Astrocyte of the cerebellum (primary cell): Measurements from ENCODE around the gene S100A9.

ENCODE experiments used
- DNase-seq: peaks from one replicate; pipeline ENCODE4 v3.0.0-alpha.2; 2011; ENCODE audit warnings: low read depth
- H3K4me3 ChIP-seq: 2 replicates; pipeline ENCODE4 v1.5.1; 2011; ENCODE audit warnings: mild to moderate bottlenecking, low read depth, low read length, moderate library complexity
- CTCF ChIP-seq: IDR thresholded peaks from 2 replicates; pipeline ENCODE4 v1.5.1; 2012; ENCODE audit warnings: low read length, low read depth, moderate library complexity, mild to moderate bottlenecking; ENCODE audit errors: missing control alignments
- in situ Hi-C: cut with HindIII; loops from 2 replicates; pipeline ENCODE4 v1.10.0; 2017; ENCODE audit warnings: low sequenced_read_pairs

Gene S100A9

DNA sequence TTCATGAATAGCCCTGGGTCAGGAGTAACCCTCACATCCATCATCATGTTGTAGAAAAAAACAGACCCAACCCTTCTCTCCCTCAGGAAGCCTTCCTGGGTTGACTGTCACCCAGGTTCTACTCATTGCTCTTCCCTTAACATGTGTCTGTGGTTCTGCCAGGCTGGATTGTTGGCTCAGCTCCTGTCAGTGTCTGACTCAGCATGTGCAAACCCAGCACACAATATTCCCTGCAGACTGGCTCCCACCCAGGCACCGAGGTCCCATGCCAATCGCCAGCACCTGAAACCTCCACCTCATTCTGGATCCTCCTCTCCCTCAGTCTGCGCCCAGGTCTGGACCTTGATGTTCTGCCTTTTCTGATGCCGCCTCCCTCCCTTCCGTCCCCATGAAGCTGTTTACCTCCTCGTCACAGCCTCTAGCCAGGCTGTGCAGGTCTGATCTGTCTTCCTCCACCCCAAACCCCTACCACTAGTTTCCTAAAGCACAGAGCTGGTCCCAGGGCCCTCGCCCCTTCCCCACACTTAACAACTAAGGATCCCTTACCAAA lies 37.6 kb downstream of the S100A9 start:
- H3K4me3 ChIP-seq = no peak overlapping the region
- DNase-seq = no peak
- TF ChIP-seq CTCF = no peak
- in situ Hi-C loops = no loop called here

- no peak overlapping the region for H3K4me3 ChIP-seq
- TF ChIP-seq CTCF = no peak
- no peak for DNase-seq
- in situ Hi-C loops = no loop called here
Observed at GRCh38 chr1:153395776-153396175, 38.1 kb downstream of the S100A9 start.

GRCh38 chr1:153396461-153396860 lies 38.8 kb downstream of the S100A9 start:
- H3K4me3 ChIP-seq = no peak overlapping the region
- no peak for TF ChIP-seq CTCF
- in situ Hi-C loops = no loop called here
- DNase-seq = no peak

GRCh38 chr1:153397051-153397923 lies 39.6 kb downstream of the S100A9 start:
- no peak for DNase-seq
- no peak for TF ChIP-seq CTCF
- no peak overlapping the region for H3K4me3 ChIP-seq
- in situ Hi-C loops = no loop called here

DNA sequence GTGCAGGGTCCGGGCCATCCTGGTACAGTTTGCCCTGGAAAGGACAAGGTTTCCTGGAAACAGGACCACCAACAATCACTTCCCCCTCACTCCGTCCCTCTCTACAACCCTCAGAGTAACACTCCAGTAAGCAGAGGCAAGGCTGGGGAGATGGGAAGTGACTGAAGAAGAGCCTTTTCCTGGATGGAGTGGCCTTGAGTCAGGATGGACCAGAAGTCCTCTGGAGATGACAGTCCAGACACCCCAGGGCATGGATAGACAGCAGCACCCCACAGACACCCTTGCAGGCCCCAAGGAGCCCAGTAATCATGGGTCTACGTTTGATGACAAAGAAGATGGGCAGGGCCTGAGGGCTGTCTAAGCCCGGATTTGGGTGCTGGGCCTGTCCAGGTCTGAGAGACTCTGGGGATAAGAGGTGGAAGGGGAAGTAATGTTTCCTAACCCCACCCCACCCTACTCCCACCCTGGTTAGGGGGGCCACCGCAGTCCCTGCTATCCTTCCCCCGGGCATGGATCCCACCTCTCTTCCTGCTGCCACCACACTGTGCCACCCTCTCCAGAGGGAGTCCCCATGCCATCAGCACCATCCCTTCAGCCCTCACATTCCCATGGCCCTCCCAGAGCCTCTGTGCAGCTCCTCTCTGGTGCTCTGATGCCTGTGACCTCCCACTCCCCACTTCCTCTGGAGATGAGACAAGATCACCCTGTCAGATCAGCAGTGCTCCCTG lies 40.4 kb downstream of the S100A9 start:
- TF ChIP-seq CTCF = no peak
- in situ Hi-C loops = no loop called here
- DNase-seq = no peak
- H3K4me3 ChIP-seq = no peak overlapping the region

DNA sequence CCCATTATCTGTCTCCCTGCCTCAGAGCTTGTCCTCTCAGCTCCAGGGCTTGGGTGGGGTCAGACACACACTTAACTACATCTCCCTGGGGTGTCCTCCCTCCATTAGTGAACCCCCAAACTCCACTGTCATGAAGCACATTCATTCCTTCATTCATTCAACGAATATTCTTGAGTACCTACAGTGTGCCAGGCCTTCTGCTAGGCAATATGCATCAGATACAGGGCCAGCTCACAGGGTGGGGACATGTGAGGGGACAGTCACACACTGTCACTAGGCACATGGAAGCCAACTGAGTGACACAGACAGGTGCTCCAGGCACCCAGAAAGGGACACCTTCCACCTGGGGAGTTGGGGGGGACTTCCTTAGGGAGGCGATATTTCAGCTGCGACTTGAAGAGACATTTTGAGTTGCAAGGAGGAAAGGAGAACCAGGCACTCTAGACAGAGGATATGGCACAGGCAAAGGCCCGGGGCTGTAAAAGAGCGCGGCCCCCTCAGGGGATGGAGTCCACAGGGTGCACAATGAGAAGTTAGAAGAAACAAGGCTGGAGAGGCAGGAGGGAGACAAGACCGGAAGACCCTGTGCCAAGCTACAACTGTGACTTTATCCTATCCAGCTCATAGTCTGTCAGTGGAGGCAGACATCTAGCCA lies 41.9 kb downstream of the S100A9 start:
- no peak for TF ChIP-seq CTCF
- DNase-seq = no peak
- in situ Hi-C loops = no loop called here
- H3K4me3 ChIP-seq = no peak overlapping the region
